Measurements from ENCODE around the gene FRY.

The FRY gene

GRCh38 chr13:32262165-32262564, 230.6 kb downstream of the FRY start:
- no peak for DNase-seq (ENCODE audit: low spot score)

DNA sequence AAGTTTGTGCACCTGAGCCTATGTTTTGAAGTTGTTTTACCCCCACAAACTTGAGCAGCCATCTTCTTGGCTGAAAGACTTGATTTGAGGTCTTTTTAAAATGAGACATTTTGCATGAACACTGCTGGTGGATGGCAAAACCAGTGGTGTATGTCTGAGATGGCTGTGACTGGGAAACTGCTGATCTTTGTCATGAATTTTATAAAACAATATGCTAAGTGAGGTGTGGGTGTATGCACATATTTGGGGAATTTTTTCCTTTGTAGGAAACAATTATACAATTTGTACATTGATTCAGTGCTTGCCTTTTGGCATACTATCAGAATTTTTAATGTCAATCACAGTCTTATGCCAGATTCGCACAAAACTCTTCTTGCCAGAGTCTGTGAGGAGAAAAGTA, 231.0 kb downstream of the FRY start:
- DNase-seq (ENCODE audit: low spot score): no peak

DNA sequence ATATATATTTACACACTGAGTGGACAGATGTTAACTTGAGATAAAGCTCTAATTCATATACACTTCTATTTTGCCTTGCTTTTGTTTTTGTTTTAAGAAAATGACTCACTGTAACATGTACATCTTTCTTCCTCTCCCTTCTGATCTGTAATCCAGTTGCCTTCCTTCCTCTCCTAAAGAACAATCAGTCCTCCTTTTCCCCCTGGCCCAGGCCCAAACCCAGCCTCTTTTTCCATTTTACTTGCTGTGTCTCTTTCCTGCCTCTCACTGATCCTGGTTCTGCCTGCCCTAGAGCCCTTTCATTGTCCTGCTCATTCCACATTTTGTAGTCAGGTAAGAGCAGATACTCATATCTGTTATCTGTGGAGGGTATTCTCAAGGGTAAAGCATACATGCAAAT, 232.8 kb downstream of the FRY start:
- DNase-seq (ENCODE audit: low spot score): no peak

DNA sequence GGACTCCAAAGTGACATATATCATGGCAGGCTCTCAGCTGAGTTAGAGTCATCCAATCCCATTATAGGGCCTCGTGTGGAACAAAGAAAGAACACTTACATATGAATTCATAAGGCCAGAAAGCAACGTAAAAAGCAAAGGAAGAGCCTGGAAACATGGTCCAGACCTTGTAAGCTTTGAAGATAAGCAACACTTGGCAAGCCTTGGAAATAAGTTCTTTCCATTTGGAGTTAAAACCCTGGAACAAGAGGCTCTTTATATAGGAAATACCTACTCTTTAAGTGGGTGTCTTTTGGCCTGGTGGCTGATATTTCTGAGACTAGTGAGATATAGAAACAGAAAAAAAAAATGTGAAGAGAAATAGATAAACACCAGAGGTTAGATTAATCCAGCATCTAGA, 234.2 kb downstream of the FRY start:
- no peak for DNase-seq (ENCODE audit: low spot score)

- no peak for DNase-seq (ENCODE audit: low spot score)
Observed at GRCh38 chr13:32266130-32266529, 234.6 kb downstream of the FRY start.

- peak; percentile 50 for DNase-seq (ENCODE audit: low spot score)
Observed at GRCh38 chr13:32267836-32268439, 236.4 kb downstream of the FRY start.

GRCh38 chr13:32272021-32272683, 240.6 kb downstream of the FRY start:
- DNase-seq (ENCODE audit: low spot score): no peak

GRCh38 chr13:32277839-32278238, 246.3 kb downstream of the FRY start:
- DNase-seq (ENCODE audit: low spot score): no peak

DNA sequence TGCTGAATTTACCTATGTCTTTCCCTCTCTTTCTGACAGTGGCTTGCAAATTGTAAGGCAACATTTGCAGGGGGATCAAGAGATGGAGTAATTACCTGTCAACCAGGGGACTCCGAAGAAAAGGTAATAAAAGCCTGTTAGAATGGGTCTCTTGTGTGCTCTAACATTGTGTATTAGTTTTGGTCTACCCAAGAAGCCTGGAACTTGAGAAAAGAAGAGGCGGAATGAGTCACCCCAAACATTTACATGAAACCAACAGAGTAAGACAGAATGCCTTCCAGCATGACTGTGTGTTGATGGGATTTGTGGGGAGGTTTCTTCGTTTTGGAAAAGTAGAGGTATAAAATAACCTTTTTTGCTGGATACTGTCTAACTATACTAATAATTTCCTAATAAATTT, 246.9 kb downstream of the FRY start:
- no peak for DNase-seq (ENCODE audit: low spot score)

GRCh38 chr13:32281096-32281495, 249.5 kb downstream of the FRY start:
- DNase-seq (ENCODE audit: low spot score): no peak

DNA sequence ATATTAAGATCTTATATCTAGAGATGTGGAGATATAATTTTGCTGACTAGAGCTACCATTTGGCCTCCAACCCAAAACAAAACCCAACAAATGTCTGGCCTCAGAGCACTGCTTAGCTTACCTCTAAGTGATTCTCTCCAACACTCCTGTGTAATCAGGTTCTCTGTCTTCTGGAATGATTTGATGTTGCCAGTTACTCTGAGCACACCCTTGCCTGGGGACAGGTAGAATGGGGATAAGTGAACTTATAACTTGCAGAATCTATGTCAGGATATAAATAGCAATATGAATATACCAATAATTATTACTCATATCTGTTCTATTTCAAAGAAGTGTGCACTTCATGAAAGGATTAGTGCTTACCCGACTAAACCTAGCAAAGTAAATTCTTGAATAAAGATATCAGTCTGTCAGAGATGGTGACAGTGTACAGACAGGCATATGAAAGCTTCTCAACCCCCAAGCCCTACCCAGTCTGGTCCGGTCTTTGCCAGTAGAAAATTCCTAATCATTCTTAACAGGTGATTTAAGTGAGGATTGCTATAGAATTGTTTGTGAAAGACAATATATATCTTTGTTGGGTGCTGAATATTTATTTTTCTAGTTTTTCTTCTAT, 250.6 kb downstream of the FRY start:
- DNase-seq (ENCODE audit: low spot score): no peak

- DNase-seq (ENCODE audit: low spot score): no peak
Observed at GRCh38 chr13:32284927-32285632, 253.5 kb downstream of the FRY start.

DNA sequence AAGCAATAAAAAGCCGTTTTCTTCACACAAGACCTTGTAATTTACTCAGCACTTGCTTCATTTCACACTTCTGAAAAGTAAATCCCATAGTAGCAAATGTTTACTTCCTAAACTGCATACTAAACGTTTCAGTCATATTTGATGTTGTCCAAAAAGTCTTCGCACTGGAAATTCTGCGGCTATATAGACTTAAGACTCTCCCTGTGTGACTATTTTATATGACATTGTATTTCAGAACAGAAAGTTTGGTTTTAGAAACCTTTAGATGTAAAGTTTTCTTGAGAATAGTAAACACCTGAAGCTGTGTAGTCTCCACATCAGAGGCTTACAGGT, 254.0 kb downstream of the FRY start:
- DNase-seq (ENCODE audit: low spot score): no peak

- DNase-seq (ENCODE audit: low spot score): no peak
Observed at GRCh38 chr13:32297206-32297605, 265.6 kb downstream of the FRY start.

- no peak for DNase-seq (ENCODE audit: low spot score)
Observed at GRCh38 chr13:32298695-32299094, 267.1 kb downstream of the FRY start.

GRCh38 chr13:32299893-32300292, 268.3 kb downstream of the FRY start:
- no peak for DNase-seq (ENCODE audit: low spot score)

- no peak for DNase-seq (ENCODE audit: low spot score)
Observed at GRCh38 chr13:32300406-32300805, 268.8 kb downstream of the FRY start.

GRCh38 chr13:32300920-32301319, 269.3 kb downstream of the FRY start:
- DNase-seq (ENCODE audit: low spot score): no peak

DNA sequence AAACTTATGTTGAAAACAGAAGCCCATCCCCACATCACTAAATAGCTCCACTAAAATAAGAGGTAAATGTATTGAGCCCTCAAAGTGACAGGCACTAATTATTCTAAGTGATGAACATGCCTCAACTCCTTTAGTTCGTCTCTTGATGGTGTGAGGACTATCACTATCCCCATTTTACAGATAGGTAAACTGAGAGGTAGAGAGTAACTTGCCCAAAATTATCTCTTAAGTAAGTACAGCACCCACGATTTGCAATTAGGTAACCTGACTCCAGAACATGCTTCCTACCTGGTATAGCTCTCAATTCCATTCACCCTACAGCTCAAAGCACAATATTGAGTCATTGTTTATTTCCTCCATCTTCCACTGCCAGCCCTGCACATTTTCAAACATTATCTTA, 270.9 kb downstream of the FRY start:
- no peak for DNase-seq (ENCODE audit: low spot score)

- no peak for DNase-seq (ENCODE audit: low spot score)
Observed at GRCh38 chr13:32305646-32306045, 274.1 kb downstream of the FRY start.

GRCh38 chr13:32309312-32310133, 277.9 kb downstream of the FRY start:
- no peak for DNase-seq (ENCODE audit: low spot score)

DNA sequence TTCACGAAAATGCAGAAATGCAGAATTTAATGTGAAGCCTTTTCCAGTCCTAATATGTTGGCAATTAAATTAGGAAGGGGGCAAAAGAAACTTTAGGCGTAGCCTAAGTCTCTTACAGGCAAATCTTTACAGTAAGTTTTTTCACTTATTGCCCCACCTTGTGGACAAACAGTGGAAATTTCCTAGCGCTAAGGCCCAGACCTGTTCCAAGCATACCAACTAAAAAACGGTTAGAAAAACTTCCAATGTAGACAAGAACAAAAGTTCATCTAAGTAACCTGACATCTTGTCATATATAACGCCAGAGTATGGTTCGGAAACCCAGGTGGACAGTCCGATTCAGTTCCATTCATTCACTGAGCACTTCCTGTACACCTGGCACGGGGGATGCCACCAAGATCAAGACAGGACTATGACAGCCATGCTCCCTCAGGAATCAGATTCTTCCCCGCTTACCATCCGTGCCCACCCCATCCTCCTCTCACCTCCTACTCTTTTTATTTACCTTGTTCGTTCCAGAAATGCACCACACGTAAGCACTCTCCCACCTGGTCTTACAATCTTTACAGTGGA, 278.6 kb downstream of the FRY start:
- peak; percentile 29 for DNase-seq (ENCODE audit: low spot score)
